Activated naive CD4-positive, alpha-beta T cell treated with anti-CD3 and anti-CD28 coated beads, Interleukin-2, amount 10 ng/mL, durations not matched to agents 7 days and 5 days (primary cell): ENCODE data around the gene CCNT1.
"Not testable (repeated sequence)": the region's sequence is repeated elsewhere in the genome, so short reads cannot be mapped to it uniquely, and the experiment has no call there.

Experiments used
- CTCF ChIA-PET: fragments of 350-600 bp; sonication (Branson Sonifier 250); formaldehyde crosslinking; loops from one replicate; lab custom pipeline; 2021; ENCODE audit warnings: antibody characterized with exemption; lab: Charles Lee
- DNase-seq: peaks from one replicate; pipeline ENCODE4 v3.0.0-alpha.2; 2020
- H3K27ac Mint-ChIP-seq: one replicate; pipeline ENCODE4 v1.8.0; 2021; ENCODE audit warnings: mild to moderate bottlenecking, moderate library complexity, mixed read lengths
- H3K27me3 Mint-ChIP-seq: one replicate; pipeline ENCODE4 v1.8.0; 2021; ENCODE audit warnings: mild to moderate bottlenecking, mixed read lengths
- H3K36me3 Mint-ChIP-seq: one replicate; pipeline ENCODE4 v1.8.0; 2021; ENCODE audit warnings: mixed read lengths
- H3K4me1 Mint-ChIP-seq: one replicate; pipeline ENCODE4 v1.8.0; 2021; ENCODE audit warnings: mixed read lengths
- H3K4me3 Mint-ChIP-seq: one replicate; pipeline ENCODE4 v1.8.0; 2021; ENCODE audit warnings: mild to moderate bottlenecking, moderate library complexity, mixed read lengths
- H3K9me3 Mint-ChIP-seq: one replicate; pipeline ENCODE4 v1.8.0; 2021; ENCODE audit warnings: mixed read lengths

The CCNT1 gene

DNA sequence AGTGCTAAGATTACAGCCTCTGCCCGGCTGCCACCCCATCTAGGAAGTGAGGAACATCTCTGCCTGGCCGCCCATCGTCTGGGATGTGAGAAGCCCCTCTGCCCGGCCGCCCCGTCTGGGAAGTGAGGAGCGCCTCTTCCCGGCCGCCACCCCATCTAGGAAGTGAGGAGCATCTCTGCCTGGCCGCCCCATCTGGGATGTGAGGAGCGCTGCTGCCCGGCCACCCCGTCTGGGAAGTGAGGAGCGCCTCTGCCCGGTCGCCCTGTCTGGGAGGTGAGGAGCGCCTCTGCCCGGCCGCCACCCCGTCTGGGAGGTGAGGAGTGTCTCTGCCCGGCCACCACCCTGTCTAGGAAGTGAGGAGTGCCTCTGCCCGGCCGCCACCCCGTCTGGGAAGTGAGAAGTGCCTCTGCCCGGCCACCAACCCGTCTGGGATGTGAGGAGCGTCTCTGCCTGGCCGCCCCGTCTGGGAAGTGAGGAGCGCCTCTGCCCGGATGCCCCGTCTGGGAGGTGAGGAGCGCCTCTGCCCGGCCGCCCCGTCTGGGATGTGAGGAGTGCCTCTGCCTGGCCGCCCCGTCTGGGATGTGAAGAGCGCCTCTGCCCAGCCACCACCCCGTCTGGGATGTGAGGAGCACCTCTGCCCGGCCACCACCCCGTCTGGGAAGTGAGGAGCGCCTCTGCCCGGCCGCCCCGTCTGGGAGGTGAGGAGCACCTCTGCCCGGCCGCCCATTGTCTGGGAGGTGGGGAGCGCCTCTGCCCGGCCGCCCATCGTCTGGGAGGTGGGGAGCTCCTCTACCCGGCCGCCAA lies 74.6 kb downstream of the CCNT1 start:
- peaks cover 32% of the 10 kb centered on the region for H3K36me3 Mint-ChIP-seq
- H3K4me1 Mint-ChIP-seq, CTCF ChIA-PET, H3K27me3 Mint-ChIP-seq, H3K9me3 Mint-ChIP-seq, DNase-seq, H3K4me3 Mint-ChIP-seq, H3K27ac Mint-ChIP-seq: not testable (repeated sequence)

DNA sequence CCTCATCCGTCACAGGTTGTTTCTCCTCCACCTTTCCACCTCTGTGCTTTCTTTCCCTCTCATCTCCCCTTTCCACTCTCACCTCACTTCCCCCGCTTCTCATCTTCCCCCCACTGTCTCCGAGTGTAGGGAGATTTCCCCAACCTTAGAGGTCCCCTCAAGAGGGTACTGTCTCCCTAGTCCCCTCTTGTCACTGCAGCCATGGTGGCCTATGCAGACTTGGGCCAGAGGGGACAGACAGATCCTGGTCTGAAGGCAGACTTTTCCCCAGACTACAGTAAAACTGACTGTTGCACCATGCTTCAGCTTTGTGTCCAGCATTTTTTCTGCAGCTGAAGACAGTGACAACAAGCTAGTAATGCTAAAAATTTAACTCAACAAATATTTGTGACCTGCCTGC lies 75.7 kb downstream of the CCNT1 start:
- H3K4me3 Mint-ChIP-seq: no peak overlapping the region
- CTCF ChIA-PET: no interaction called here
- peaks cover 2% of the 10 kb centered on the region for H3K4me1 Mint-ChIP-seq
- no peak for DNase-seq
- H3K27me3 Mint-ChIP-seq: no peaks in the 10 kb centered on the region
- H3K27ac Mint-ChIP-seq: no peak overlapping the region
- peaks cover 27% of the 10 kb centered on the region for H3K36me3 Mint-ChIP-seq
- peaks cover 9% of the 10 kb centered on the region for H3K9me3 Mint-ChIP-seq

DNA sequence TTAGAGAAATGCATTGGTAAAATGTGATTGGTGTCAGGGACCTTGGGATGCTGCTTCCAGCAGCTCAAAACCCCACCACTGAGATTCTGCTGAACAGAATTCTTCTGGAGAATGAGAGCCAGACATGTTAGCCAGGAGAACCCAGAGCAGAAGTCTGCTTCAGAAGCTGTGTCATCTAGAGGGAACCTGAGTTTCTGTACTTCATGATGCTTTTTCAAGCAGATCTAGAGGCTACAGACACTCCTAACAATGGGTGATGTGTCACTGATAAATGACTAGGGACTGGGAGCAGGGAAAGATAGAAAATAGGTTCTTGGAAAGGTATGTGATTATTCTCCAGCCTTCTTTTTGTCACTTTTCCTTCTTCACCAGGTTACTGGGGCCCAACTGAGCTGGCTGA lies 76.1 kb downstream of the CCNT1 start:
- H3K36me3 Mint-ChIP-seq: peaks cover 27% of the 10 kb centered on the region
- H3K9me3 Mint-ChIP-seq: peaks cover 9% of the 10 kb centered on the region
- peaks cover 2% of the 10 kb centered on the region for H3K4me1 Mint-ChIP-seq
- H3K27me3 Mint-ChIP-seq: no peaks in the 10 kb centered on the region
- DNase-seq: no peak
- no peak overlapping the region for H3K27ac Mint-ChIP-seq
- CTCF ChIA-PET: no interaction called here
- no peak overlapping the region for H3K4me3 Mint-ChIP-seq
